Activated CD4-positive, alpha-beta T cell treated with anti-CD3 and anti-CD28 coated beads for 1 hour (primary cell): ENCODE data around the gene GALNT12.

Experiments used
- DNase-seq: peaks from one replicate; pipeline ENCODE4 v3.0.0-alpha.2; 2020

Gene GALNT12

GRCh38 chr9:98864281-98865174 is 57.1 kb downstream of the GALNT12 start:
- DNase-seq = no peak

GRCh38 chr9:98865284-98865875 is 57.9 kb downstream of the GALNT12 start:
- no peak for DNase-seq

- DNase-seq = no peak
Measured at GRCh38 chr9:98866435-98867102, 59.1 kb downstream of the GALNT12 start.

GRCh38 chr9:98867103-98867428 is 59.6 kb downstream of the GALNT12 start:
- DNase-seq = no peak

- no peak for DNase-seq
Measured at GRCh38 chr9:98867429-98868168, 60.1 kb downstream of the GALNT12 start.

- DNase-seq = no peak
Measured at GRCh38 chr9:98869078-98869745, 61.7 kb downstream of the GALNT12 start.

GRCh38 chr9:98869866-98870265 is 62.4 kb downstream of the GALNT12 start:
- DNase-seq = no peak

GRCh38 chr9:98870782-98871557 is 63.5 kb downstream of the GALNT12 start:
- no peak for DNase-seq

- DNase-seq = no peak
Measured at GRCh38 chr9:98871558-98872065, 64.1 kb downstream of the GALNT12 start.

GRCh38 chr9:98873526-98873925 is 66.1 kb downstream of the GALNT12 start:
- no peak for DNase-seq

- DNase-seq = no peak
Measured at GRCh38 chr9:98873951-98874371, 66.5 kb downstream of the GALNT12 start.

GRCh38 chr9:98874721-98875255 is 67.3 kb downstream of the GALNT12 start:
- DNase-seq = no peak

GRCh38 chr9:98875536-98875935 is 68.1 kb downstream of the GALNT12 start:
- DNase-seq = no peak

- no peak for DNase-seq
Measured at GRCh38 chr9:98877311-98877710, 69.8 kb downstream of the GALNT12 start.

- no peak for DNase-seq
Measured at GRCh38 chr9:98879094-98879962, 71.9 kb downstream of the GALNT12 start.

- no peak for DNase-seq
Measured at GRCh38 chr9:98879963-98880310, 72.5 kb downstream of the GALNT12 start.

GRCh38 chr9:98880311-98881015 is 73.0 kb downstream of the GALNT12 start:
- no peak for DNase-seq

- no peak for DNase-seq
Measured at GRCh38 chr9:98881356-98881755, 73.9 kb downstream of the GALNT12 start.

GRCh38 chr9:98881836-98882568 is 74.5 kb downstream of the GALNT12 start:
- DNase-seq = no peak
